NK-92 (cell line): ENCODE results near the gene RAB25.
"Not testable (repeated sequence)": the region's sequence is repeated elsewhere in the genome, so short reads cannot be mapped to it uniquely, and the experiment has no call there.

Experiments used
- DNase-seq: peaks from one replicate; lab custom pipeline; 2025; ENCODE audit not compliant: unreplicated experiment; lab: John Stamatoyannopoulos, UW

Gene RAB25

DNA sequence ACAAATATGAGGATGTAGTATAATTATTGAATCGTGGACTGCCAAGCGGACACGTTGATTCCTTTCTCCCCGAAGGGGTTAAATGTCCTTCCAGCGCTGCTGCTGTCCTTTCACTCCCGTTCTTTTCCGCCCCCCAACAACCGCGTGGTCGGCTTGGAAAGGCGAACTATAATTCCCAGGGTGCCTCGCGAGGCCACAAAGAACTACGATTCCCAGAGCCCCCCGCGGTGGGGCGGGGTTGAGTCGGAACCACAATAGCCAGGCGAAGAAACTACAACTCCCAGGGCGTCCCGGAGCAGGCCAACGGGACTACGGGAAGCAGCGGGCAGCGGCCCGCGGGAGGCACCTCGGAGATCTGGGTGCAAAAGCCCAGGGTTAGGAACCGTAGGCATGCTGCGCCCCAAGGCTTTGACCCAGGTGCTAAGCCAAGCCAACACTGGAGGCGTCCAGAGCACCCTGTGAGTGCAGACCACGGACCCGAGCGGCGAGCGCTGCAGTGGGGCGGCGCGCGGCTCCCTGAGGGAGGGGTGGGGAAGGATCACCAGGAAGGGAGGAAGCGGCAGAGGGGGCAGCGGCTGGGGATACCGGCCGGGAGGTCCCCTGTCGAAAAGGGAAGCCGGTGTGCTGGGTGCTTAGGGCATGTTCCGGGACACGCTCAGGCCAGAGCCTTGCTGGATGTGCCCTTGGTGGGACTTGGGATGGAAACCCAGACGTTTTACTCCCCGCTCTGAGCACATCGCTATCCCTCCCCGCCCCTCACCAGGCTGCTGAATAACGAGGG is 6.3 kb upstream of the RAB25 start, which contains the start of gene LAMTOR2:
Gene LAMTOR2, plus strand, starts transcription at position 283 of the 781 bp plus-strand sequence. Its CDS starts 108 bp downstream, at position 391.
- peak; percentile 62 for DNase-seq

DNA sequence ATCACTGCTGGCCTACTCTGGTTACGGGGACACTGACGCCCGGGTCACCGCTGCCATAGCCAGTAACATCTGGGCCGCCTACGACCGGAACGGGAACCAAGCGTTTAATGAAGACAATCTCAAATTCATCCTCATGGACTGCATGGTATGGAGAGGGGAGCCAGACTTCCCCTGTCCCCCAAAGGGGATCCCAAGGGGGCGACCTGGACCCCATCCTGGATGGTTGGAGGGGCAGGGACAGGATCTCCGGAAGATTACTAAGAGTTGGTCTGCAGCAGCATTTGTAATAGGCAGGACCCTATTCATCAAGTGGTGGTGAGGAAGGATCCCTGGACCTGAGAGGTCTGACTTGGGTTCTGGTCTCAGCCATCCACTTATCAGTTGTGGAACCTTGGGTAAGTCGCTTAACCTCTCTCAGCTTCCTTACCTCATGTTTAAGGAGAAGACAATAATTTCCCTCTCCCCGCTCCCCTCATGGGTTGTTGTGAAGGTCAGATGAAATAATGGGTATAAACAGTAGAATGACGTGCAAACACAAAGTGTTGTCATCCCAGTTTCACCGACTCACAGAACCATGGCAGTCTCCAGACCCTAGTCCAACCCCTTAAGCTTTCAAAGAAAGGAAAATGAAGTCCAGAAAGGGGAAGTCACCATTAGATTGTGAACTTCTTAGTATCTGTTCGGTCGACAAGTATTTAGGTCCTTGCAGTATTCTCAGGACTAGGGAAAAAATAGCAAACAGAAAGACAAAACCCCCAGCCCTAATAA is 5.5 kb upstream of the RAB25 start:
- no peak for DNase-seq

DNA sequence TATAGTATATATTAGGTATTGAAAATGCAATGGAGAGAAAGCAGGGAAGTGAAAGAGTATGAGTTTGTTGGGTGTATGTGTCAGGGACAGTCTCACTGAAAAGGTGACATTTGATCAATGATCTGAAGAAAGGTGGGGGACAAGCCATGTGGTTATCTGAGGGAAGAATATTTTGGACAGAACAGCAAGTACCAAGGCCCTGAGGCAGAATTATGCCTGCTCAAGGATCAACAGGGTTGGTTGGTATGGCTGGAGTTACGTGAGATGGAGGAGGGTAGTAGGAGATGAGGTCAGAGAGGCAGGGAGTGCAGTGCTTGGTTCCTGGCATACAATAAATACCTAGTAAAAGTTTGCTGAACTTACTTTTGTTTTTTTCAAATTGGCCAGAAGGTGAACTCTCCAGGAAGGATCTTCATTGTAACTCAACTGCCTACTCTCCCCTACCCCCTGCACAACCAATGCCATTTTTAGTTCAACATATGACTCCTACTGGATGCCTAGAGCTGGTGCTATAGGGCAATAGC is 4.6 kb upstream of the RAB25 start:
- DNase-seq: no peak

DNA sequence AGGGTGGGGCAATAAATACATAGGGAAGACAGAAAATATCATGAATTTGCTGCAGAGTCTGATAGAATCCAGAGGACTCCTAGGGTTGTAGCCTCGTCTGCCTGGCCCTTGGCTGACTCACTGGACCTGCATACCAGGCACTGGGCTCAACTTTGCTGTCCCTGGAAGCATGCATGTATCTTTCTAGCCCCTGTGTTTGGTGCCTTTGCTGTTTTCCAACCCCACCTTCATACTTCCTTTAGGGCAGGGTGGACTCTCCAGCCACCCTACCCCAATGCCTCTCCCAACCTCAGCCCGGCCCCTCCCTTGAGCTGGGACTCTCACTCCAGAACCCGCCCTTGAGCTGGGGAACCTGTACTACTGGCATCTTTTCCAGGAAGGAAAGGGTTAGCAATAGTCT is 1.2 kb downstream of the RAB25 start:
- DNase-seq: no peak

DNA sequence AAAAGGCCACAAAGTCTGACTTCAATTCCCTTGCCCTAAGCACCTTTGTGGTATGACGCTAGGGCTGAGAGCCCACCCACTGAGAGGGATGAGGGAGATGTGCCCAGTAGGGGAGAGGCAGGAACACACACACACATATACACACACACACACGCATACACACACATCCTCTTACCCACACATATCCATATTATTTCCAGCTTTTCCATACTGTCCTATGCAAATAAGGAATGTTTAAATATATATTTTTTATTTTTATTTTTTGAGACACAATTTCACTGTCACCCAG is 3.0 kb downstream of the RAB25 start:
- no peak for DNase-seq

DNA sequence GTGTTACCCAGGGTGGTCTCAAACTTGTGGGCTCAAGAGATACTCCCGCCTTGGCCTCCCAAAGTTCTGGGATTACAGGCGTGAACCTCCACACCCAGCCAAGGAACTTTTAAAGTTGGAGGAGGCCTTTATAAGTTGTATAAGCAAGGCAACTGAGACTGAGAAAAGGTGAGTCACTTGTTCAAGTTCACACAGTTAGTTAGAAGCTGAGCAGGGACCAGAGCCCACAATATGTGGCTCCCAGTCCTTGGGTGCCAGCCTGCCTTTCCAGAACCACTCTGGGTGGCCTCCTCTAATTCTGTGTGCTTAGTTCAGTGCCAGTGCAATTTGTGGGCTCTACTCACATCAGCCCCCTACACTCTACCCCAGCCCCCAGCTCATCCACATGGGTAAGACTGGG is 3.7 kb downstream of the RAB25 start:
- no peak for DNase-seq

DNA sequence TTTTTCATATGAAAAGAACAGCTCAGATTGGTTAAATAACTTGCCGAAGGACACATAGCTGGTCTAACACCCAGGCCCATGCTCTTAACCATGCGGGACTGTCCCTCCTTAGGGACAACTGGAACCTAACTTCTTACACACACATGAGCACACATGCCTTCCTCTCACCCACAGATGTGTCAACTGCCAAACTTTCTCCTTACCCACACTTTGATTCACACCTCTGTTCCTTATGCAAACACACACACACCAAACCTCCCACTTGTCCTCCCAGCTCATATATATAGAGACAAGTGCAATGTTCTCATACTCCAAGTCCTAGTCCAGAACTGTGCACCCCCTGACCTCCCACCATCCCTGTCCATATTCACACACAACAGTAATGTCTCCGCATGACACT is 4.3 kb downstream of the RAB25 start:
- no peak for DNase-seq

DNA sequence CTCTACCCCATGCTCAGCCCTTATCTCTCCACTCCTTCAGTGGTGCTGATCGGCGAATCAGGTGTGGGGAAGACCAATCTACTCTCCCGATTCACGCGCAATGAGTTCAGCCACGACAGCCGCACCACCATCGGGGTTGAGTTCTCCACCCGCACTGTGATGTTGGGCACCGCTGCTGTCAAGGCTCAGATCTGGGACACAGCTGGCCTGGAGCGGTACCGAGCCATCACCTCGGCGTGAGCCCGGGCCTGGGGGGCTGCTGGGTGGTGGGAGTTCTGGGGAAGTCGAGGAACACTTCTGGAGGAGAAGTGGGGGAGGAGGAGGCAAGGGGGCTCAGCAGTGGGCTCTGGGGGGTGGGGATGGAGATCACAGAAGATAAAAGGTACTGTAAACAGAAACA is 4.9 kb downstream of the RAB25 start:
- DNase-seq: no peak

DNA sequence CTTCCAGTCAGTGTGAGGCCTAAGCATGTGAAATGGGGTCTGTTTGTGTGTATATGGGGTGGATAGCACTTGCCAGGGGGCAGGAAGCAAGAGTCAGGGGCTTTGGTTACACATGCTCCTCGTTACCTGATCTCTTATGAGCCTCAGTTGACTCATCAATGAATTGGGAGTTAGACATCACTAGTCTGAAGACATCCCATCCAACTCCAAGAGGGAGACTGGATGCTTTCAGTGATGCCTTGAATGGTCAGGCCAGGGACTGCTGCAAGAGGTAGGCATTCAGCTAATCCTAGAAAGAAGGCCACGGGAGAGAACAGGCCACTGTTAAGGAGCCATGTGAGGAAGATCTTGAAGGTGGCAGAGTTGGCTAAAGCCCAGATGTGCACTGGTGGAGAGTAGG is 6.3 kb downstream of the RAB25 start:
- no peak for DNase-seq

DNA sequence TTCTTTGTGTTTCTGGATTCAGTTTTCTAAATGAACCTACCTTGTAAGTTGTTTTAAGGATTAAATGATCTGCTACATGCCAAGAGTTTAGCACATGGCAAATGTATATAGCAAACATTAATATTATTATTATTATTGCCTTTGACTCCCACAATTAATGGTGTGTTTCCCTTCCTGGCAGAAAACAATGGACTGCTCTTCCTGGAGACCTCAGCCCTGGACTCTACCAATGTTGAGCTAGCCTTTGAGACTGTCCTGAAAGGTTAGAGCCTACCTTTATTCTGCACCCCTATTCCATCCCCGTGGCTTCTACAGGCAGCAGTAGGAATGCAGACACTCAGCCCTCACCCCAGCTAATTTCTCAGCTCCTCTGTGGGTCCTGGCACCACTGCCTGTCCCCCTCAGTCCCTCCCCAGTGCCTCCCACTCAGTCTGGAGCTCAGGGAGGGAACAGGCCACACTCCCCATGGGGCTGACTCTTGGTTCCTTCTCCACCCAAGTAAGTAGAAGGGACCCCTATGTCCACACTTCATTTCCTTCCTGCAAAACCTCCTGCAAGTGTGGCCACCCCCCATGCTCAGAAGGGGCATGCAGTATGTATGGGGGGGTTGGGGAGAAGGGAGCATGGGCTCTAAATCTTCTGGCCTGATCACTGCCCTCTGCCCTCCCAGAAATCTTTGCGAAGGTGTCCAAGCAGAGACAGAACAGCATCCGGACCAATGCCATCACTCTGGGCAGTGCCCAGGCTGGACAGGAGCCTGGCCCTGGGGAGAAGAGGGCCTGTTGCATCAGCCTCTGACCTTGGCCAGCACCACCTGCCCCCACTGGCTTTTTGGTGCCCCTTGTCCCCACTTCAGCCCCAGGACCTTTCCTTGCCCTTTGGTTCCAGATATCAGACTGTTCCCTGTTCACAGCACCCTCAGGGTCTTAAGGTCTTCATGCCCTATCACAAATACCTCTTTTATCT is 8.8 kb downstream of the RAB25 start:
- DNase-seq: no peak

DNA sequence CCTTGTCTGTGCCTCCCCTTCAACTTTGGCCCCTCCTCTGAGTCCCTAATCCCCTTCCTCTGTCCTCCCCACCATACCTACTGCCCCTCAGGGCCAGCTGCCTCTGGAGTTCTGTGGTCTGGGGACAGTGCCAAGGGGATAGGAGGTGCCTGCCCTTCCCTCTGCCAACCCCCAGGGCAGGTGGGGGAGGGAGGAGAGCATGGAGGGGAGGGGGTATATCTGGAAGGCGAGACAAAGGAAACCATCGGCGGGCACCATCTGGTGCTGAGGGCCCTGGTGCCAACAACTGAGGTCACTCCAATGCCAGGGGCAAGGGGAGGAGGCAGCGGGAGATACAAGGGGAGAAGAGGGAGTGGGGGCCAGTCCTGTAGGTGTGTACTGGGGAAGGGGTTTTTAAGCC is 9.6 kb downstream of the RAB25 start:
- no peak for DNase-seq

DNA sequence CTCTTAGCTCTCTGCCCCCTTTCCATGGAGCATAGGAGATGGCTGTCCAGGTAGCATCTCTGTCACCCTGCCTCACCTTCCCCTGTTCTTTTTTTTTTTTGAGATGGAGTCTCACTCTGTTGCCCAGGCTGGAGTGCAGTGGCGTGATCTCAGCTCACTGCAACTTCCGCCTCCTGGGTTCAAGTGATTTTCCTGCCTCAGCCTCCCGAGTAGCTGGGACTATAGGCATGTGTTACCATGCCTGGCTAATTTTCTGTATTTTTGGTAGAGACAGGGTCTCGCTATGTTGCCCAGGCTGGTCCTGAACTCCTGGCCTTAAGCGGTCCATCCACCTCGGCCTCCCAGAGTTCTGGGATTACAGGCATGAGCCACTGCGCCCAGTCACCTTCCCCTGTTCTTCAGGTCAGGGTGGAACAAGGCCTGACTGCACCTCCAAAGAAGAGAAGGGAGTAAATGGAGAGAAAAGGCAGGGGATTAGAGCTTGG is 10.4 kb downstream of the RAB25 start:
- DNase-seq: not testable (repeated sequence)

DNA sequence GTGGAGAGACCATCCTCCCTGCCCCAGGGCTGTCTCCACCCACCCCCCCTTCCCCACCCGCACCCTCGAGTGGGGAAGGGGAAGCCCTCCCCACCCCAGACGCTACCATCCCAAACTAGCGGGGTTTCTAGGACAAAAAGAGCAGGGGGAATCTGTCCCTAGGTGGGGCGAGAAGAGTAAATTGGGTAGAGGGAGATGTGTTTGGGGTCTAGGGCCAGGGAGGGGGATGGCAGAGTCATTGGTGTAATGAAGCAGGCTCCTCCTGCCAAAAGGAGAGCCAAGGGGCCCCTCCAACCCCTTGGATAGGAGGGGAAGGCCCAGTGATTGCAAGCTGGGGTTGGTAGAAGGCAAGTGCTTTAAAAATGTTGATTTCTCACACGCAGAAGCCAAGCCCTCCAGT is 11.3 kb downstream of the RAB25 start:
- no peak for DNase-seq

DNA sequence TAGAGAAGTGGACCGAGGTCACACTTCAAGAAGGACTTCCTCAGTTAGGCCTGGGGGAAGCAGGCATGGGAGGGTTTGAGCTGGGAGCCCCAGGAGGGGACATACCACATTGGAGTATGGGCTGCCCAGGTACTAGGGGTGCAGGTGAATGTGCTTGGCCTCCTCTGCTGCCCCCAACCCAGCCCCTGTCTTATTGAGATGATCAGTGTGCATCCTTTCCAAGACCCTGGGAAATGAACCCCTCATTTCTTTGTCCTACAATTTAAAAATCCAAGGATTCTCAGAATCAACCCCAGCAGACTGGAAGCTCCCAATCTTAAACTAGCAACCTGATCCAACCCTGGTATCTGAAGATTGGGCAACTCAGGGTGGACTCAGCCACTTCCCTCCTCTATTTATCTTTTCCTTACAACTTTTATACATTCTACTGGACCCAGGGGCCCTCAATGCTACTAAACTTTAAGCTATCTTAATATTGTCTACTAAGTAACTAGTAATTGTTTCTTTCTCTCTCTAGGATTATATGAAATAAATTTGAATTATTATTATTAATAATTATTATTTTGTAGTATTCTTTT is 12.2 kb downstream of the RAB25 start:
- no peak for DNase-seq

DNA sequence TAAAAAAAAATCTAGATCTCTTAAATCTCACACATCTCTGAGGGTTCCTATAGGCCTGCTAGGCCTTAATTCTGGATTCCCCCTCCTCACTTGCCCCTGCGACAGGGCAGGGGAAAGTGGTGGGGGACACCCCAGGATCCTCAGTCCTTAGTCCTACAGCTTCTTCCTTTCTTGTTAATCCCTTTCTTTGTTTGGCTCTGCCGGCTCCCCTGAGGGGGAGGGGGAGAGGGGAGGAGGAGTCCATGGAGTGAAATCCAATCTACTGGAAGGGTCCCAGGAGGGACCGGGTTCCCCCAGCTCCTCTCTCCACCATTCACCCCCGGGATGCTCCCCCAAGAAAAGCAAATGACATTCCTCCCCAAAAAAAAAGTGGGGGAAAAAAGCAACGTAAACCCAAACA is 12.8 kb downstream of the RAB25 start:
- DNase-seq: no peak

DNA sequence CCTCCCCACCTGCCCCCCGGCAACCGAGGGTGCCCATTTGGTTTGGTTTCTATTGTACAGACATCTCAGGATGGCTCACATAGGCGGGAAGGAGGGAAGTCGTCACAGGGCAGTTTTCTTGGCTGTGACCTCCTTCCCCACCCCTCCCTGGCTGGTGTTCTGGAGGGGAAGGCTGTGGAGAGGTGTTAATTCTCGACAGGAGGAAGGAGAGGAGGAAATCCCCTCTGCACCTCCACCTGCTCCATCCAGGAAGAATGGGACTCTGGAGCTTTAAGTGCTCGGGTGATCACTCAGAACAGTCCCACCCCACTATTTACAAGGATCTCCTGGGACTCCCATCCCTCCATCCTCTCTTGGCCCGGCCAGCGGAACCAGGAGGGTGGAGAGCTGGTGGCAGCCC is 13.7 kb downstream of the RAB25 start:
- no peak for DNase-seq

DNA sequence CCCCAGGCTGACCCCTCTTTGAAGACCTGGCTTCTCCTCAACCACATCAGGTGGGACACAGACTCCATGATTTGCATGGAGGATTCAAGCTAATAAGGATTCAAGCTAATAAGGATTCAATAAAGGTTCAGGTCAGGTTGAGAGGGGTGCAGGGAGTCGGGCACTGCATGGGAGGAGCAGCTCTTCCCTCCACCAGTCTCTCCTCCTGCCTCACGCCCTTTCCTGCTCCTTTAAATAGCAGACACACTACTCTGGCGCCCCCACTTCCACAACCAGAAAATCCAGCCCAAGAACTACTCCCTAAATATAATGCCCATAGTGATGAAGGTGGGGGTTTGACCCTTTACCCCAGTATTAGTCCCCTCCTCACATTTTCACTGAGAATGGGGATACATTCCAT is 14.2 kb downstream of the RAB25 start:
- no peak for DNase-seq

DNA sequence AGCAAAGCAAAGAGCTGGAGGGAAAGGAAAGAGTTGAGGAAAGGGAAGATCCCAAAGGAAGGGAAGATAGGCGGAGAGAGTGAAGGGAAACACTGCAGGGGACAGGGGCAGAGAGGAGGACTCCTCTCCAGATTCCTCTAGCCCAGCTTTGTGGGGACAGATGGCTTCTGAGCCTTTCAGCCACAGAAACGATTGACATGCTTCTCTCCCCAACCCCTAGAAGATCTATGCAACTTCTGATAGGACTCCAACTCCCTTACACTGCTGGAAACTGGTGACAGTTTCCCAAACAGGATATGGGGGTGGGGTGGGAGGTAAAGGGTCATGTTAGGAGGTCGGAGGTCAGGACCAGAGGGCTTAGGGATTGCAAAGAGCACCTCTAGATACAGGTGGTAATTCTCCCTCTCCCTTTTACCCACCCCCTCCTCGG is 14.8 kb downstream of the RAB25 start:
- DNase-seq: no peak

DNA sequence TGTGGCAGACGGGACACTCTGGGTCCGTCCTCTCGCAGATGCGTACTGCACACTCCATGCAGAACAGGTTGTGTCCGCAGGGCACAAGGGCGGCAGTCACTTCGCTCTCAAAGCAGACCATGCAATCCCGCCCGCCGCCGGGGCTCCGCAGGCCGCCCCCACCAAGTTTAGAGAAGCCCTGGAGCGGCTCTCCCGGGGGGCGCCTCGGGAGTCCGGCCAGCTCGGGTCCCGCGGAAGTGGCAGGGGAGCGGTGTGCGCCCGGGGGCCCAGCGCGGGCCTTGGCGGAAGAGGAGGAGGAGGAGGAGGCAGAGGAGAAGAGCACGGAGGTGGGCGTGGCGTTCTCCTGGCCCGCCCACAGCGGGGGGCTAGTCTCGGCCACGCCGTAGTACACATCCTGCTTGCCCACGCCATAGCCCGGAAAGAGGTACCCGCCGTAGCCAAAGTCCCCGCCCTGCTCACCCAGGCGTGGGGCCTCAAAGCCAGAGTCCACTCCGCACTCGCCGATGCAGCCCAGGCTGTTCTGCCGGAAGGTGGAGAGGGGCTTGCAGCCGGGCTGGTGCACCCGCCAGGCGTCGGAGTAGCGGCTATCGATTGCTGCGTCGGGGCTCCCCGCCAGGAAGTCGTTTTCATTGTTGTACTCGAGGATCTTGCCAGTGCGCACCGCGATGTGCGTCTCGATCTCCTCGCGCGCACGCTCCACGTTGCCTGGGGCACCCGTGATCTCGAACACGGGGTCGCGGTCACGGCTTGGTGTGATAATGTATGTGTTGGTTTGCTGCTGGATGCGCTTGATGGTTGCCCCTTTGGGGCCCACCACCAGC is 15.9 kb downstream of the RAB25 start:
- no peak for DNase-seq

DNA sequence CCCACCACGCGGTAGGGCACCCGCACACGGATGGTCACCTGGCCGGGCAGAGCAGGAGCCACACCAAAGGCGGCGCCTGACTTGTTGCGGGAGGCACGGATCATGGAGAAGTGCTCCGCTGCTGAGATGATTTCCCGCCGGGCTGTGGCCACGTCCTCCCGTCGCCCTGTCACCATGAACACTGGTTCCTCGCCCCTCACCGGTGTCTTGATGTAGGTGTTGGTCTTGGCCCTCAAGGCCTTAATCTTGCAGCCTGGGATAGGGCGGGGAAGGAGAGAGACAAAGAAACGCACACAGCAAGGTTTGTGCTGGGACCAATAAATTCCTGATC is 16.4 kb downstream of the RAB25 start:
- no peak for DNase-seq
